ENCODE data around the gene CARMIL3.

The CARMIL3 gene

GRCh38 chr14:24074625-24075484 lies 23.0 kb downstream of the CARMIL3 start:
- Histone ChIP-seq H3K36me3 (ENCODE audit: control insufficient read depth in 1 of 2, insufficient read depth in 2 of 2, low read length in 2 of 2) (no peaks in the 10 kb centered on the region), H3K9me3 (ENCODE audit: control insufficient read depth in 1 of 2, low read length in 2 of 2) (no peaks in the 10 kb centered on the region), H3K27me3 (ENCODE audit: low read depth, low read length) (no peaks in the 10 kb centered on the region), H3K27ac (ENCODE audit: low read length) (peak overlapping the region; percentile 14), H3K4me3 (ENCODE audit: low read depth in 1 of 2, low read length in 2 of 2) (no peak overlapping the region), H3K4me1 (ENCODE audit: control insufficient read depth in 1 of 2, insufficient read depth in 2 of 2, low read length in 2 of 2) (peaks cover 0 to 7% of the 10 kb centered on the region in 2 donors)

- peaks cover 2 to 11% of the 10 kb centered on the region in 2 donors for H3K4me1 ChIP-seq (ENCODE audit: control insufficient read depth in 1 of 2, insufficient read depth in 2 of 2, low read length in 2 of 2)
- no peak overlapping the region for H3K27ac ChIP-seq (ENCODE audit: low read length)
- H3K27me3 ChIP-seq (ENCODE audit: low read depth, low read length) = no peaks in the 10 kb centered on the region
- no peaks in the 10 kb centered on the region for H3K9me3 ChIP-seq (ENCODE audit: control insufficient read depth in 1 of 2, low read length in 2 of 2)
- no peaks in the 10 kb centered on the region for H3K36me3 ChIP-seq (ENCODE audit: control insufficient read depth in 1 of 2, insufficient read depth in 2 of 2, low read length in 2 of 2)
- H3K4me3 ChIP-seq (ENCODE audit: low read depth in 1 of 2, low read length in 2 of 2) = no peak overlapping the region
Observed at GRCh38 chr14:24075485-24076301, 23.9 kb downstream of the CARMIL3 start.

- Histone ChIP-seq H3K4me3 (ENCODE audit: low read depth in 1 of 2, low read length in 2 of 2) (no peak overlapping the region), H3K27me3 (ENCODE audit: low read depth, low read length) (no peaks in the 10 kb centered on the region), H3K36me3 (ENCODE audit: control insufficient read depth in 1 of 2, insufficient read depth in 2 of 2, low read length in 2 of 2) (no peaks in the 10 kb centered on the region), H3K9me3 (ENCODE audit: control insufficient read depth in 1 of 2, low read length in 2 of 2) (no peaks in the 10 kb centered on the region), H3K27ac (ENCODE audit: low read length) (no peak overlapping the region), H3K4me1 (ENCODE audit: control insufficient read depth in 1 of 2, insufficient read depth in 2 of 2, low read length in 2 of 2) (peaks cover 4 to 13% of the 10 kb centered on the region in 2 donors)
Observed at GRCh38 chr14:24076302-24076601, 24.4 kb downstream of the CARMIL3 start.

- no peaks in the 10 kb centered on the region for H3K27me3 ChIP-seq (ENCODE audit: low read depth, low read length)
- H3K27ac ChIP-seq (ENCODE audit: low read length) = no peak overlapping the region
Observed at GRCh38 chr14:24077086-24077485, 25.3 kb downstream of the CARMIL3 start.

GRCh38 chr14:24078146-24078545 lies 26.3 kb downstream of the CARMIL3 start:
- no peaks in the 10 kb centered on the region for H3K9me3 ChIP-seq (ENCODE audit: control insufficient read depth in 1 of 2, low read length in 2 of 2)
- H3K4me1 ChIP-seq (ENCODE audit: control insufficient read depth in 1 of 2, insufficient read depth in 2 of 2, low read length in 2 of 2) = peaks cover 4 to 11% of the 10 kb centered on the region in 2 donors
- H3K36me3 ChIP-seq (ENCODE audit: control insufficient read depth in 1 of 2, insufficient read depth in 2 of 2, low read length in 2 of 2) = no peaks in the 10 kb centered on the region
- H3K27me3 ChIP-seq (ENCODE audit: low read depth, low read length) = no peaks in the 10 kb centered on the region
- H3K4me3 ChIP-seq (ENCODE audit: low read depth in 1 of 2, low read length in 2 of 2) = no peak overlapping the region
- no peak overlapping the region for H3K27ac ChIP-seq (ENCODE audit: low read length)

More at GRCh38 chr14:24077086-24077485, 25.3 kb downstream of the CARMIL3 start:
- H3K9me3 ChIP-seq (ENCODE audit: control insufficient read depth in 1 of 2, low read length in 2 of 2) = no peaks in the 10 kb centered on the region
- peaks cover 4 to 11% of the 10 kb centered on the region in 2 donors for H3K4me1 ChIP-seq (ENCODE audit: control insufficient read depth in 1 of 2, insufficient read depth in 2 of 2, low read length in 2 of 2)
- H3K36me3 ChIP-seq (ENCODE audit: control insufficient read depth in 1 of 2, insufficient read depth in 2 of 2, low read length in 2 of 2) = no peaks in the 10 kb centered on the region
- H3K4me3 ChIP-seq (ENCODE audit: low read depth in 1 of 2, low read length in 2 of 2) = no peak overlapping the region

- Histone ChIP-seq H3K27ac (ENCODE audit: low read length) (no peak overlapping the region), H3K9me3 (ENCODE audit: control insufficient read depth in 1 of 2, low read length in 2 of 2) (no peaks in the 10 kb centered on the region), H3K4me1 (ENCODE audit: control insufficient read depth in 1 of 2, insufficient read depth in 2 of 2, low read length in 2 of 2) (peaks cover 4 to 11% of the 10 kb centered on the region in 2 donors), H3K4me3 (ENCODE audit: low read depth in 1 of 2, low read length in 2 of 2) (no peak overlapping the region), H3K27me3 (ENCODE audit: low read depth, low read length) (no peaks in the 10 kb centered on the region), H3K36me3 (ENCODE audit: control insufficient read depth in 1 of 2, insufficient read depth in 2 of 2, low read length in 2 of 2) (no peaks in the 10 kb centered on the region)
Observed at GRCh38 chr14:24079491-24080141, 27.8 kb downstream of the CARMIL3 start.

- no peaks in the 10 kb centered on the region for H3K36me3 ChIP-seq (ENCODE audit: control insufficient read depth in 1 of 2, insufficient read depth in 2 of 2, low read length in 2 of 2)
- no peaks in the 10 kb centered on the region for H3K9me3 ChIP-seq (ENCODE audit: control insufficient read depth in 1 of 2, low read length in 2 of 2)
- no peak overlapping the region for H3K27ac ChIP-seq (ENCODE audit: low read length)
- H3K4me3 ChIP-seq (ENCODE audit: low read depth in 1 of 2, low read length in 2 of 2) = no peak overlapping the region
- peaks cover 4 to 11% of the 10 kb centered on the region in 2 donors for H3K4me1 ChIP-seq (ENCODE audit: control insufficient read depth in 1 of 2, insufficient read depth in 2 of 2, low read length in 2 of 2)
- no peaks in the 10 kb centered on the region for H3K27me3 ChIP-seq (ENCODE audit: low read depth, low read length)
Observed at GRCh38 chr14:24080142-24080530, 28.3 kb downstream of the CARMIL3 start.

- Histone ChIP-seq H3K27me3 (ENCODE audit: low read depth, low read length) (no peaks in the 10 kb centered on the region), H3K9me3 (ENCODE audit: control insufficient read depth in 1 of 2, low read length in 2 of 2) (no peaks in the 10 kb centered on the region), H3K27ac (ENCODE audit: low read length) (peak overlapping the region; percentile 49), H3K4me3 (ENCODE audit: low read depth in 1 of 2, low read length in 2 of 2) (peak overlapping the region; percentile 58 to 65), H3K4me1 (ENCODE audit: control insufficient read depth in 1 of 2, insufficient read depth in 2 of 2, low read length in 2 of 2) (peaks cover 4 to 11% of the 10 kb centered on the region in 2 donors), H3K36me3 (ENCODE audit: control insufficient read depth in 1 of 2, insufficient read depth in 2 of 2, low read length in 2 of 2) (no peaks in the 10 kb centered on the region)
Observed at GRCh38 chr14:24080888-24081738, 29.3 kb downstream of the CARMIL3 start.

- Histone ChIP-seq H3K4me3 (ENCODE audit: low read depth in 1 of 2, low read length in 2 of 2) (peak overlapping the region in 1 of 2 donors; percentile 58), H3K27ac (ENCODE audit: low read length) (no peak overlapping the region), H3K36me3 (ENCODE audit: control insufficient read depth in 1 of 2, insufficient read depth in 2 of 2, low read length in 2 of 2) (no peaks in the 10 kb centered on the region), H3K27me3 (ENCODE audit: low read depth, low read length) (no peaks in the 10 kb centered on the region), H3K9me3 (ENCODE audit: control insufficient read depth in 1 of 2, low read length in 2 of 2) (no peaks in the 10 kb centered on the region), H3K4me1 (ENCODE audit: control insufficient read depth in 1 of 2, insufficient read depth in 2 of 2, low read length in 2 of 2) (peaks cover 4 to 11% of the 10 kb centered on the region in 2 donors)
Observed at GRCh38 chr14:24081739-24082211, 30.0 kb downstream of the CARMIL3 start.

GRCh38 chr14:24082411-24083080 lies 30.7 kb downstream of the CARMIL3 start:
- H3K27ac ChIP-seq (ENCODE audit: low read length) = no peak overlapping the region
- H3K9me3 ChIP-seq (ENCODE audit: control insufficient read depth in 1 of 2, low read length in 2 of 2) = no peaks in the 10 kb centered on the region

More at GRCh38 chr14:24082411-24083080, 30.7 kb downstream of the CARMIL3 start:
- Histone ChIP-seq H3K27me3 (ENCODE audit: low read depth, low read length) (no peaks in the 10 kb centered on the region), H3K36me3 (ENCODE audit: control insufficient read depth in 1 of 2, insufficient read depth in 2 of 2, low read length in 2 of 2) (no peaks in the 10 kb centered on the region), H3K4me3 (ENCODE audit: low read depth in 1 of 2, low read length in 2 of 2) (no peak overlapping the region), H3K4me1 (ENCODE audit: control insufficient read depth in 1 of 2, insufficient read depth in 2 of 2, low read length in 2 of 2) (peaks cover 4 to 11% of the 10 kb centered on the region in 2 donors)
